Amniotic epithelial cell (primary cell): ENCODE results near the gene ZNRF3.

Source experiments
- DNase-seq: peaks from one replicate; pipeline ENCODE4 v3.0.0-alpha.2; 2010; ENCODE audit warnings: low read depth

ZNRF3 gene

GRCh38 chr22:29092243-29092642 lies 208.9 kb downstream of the ZNRF3 start:
- DNase-seq, result no peak

- no peak for DNase-seq
These were observed 209.7 kb downstream of the ZNRF3 start for GRCh38 chr22:29093030-29093429.

DNA sequence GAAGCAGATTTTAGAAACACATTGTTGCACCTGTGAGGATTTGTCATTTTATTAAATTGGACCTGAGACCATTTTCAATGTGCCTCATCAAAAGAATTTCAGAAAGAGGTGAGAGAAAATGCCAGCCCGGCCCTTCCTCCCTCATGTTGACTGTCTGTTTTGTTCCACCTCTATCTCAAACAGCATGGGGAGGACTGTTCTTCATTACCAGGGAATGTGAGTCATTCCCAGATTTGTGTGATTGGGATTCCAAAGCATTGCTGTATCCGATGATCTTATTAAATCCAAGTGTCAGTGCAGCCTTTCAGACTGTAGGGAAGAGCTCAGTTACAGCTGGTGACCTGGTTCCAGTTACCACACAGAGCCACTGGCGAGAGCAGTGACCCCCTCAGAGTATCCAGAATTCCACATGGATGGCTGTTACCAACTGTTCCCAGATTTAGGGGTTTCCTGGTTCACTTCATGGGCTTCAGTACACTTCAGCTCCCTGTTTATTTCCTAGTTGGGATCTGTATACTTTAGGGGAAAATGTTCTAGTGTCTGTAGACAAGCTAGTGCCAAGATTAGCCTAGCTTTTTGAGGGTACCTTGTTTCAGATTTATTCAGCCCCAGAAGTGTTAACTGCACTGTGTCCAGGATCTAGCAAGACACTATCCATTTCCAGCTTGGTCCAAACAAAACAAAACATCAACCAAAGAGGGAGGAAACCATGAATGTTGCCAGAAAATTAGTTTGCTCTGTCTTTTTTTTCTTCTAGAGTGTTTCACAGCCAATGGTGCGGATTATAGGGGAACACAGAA lies 210.3 kb downstream of the ZNRF3 start:
- DNase-seq, result peak; percentile 77

DNA sequence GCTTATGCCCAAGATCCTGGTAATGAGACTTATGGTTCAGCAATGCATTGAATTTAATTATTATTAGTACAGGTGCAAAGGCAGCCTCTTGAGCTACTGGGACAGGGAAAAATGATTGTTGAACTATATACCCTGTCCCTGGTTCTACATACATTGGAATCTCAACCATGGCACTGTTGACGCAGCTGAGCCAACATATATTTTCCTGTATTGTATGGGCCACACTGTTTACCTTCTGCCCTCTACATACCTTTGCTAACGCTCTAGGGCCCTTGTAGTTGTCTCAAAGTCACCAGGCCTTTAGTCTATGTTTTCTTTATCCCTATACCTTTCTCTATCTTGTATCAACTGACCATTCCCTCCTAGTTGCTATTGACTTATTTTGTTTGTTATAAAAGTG lies 212.1 kb downstream of the ZNRF3 start:
- DNase-seq, result no peak

- no peak for DNase-seq
These were observed 213.6 kb downstream of the ZNRF3 start for GRCh38 chr22:29096736-29097669.

- DNase-seq, result no peak
These were observed 214.9 kb downstream of the ZNRF3 start for GRCh38 chr22:29098296-29098695.

DNA sequence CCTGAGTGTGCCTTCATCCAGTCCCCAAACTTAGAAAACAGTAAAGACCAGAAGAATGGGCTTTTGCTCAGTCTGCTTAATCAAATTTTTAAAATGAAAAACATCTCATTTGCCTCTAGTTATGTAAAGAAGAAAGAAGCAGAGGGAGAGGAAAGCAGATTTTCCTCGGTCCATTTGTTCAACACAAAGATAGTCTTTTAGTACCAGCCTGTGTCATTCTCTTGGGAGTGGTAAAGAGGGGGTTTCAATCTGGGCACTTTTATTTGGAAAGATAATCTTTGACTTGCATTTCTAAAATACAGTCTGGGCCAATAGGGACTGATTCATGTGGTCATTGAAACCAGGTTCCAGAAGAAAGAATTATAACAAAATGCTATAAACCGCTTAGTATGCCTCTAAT lies 218.9 kb downstream of the ZNRF3 start:
- no peak for DNase-seq

GRCh38 chr22:29103121-29103520 lies 219.7 kb downstream of the ZNRF3 start:
- no peak for DNase-seq

DNA sequence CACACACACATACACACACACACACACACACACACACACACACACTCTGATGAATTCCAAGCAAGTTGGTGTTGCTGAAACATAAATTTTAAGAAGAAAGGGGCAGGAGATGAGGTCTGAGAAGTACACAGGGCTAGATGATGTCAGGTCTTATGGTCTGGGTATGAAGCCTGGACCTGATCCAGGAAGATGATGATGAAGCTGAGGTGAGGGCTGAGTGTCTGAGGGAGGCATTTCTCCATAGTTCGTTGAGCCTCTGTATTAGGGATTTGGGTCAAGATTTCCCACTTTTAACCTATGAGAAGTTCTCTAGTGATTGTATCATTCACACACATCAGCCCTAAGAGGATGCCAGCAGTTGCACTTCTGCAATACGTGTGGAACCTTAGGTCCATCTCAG lies 222.1 kb downstream of the ZNRF3 start:
- peak; percentile 86 for DNase-seq

GRCh38 chr22:29106839-29107238 lies 223.5 kb downstream of the ZNRF3 start:
- DNase-seq, result no peak
